ENCODE results near the gene KCNE1.
"Not testable (repeated sequence)": the region's sequence is repeated elsewhere in the genome, so short reads cannot be mapped to it uniquely, and the experiment has no call there.

The KCNE1 gene

GRCh38 chr21:34510148-34511142 is 1.6 kb downstream of the KCNE1 start:
- FAIRE-seq: no peak

GRCh38 chr21:34509151-34509550 is 2.9 kb downstream of the KCNE1 start:
- no peak for FAIRE-seq

DNA sequence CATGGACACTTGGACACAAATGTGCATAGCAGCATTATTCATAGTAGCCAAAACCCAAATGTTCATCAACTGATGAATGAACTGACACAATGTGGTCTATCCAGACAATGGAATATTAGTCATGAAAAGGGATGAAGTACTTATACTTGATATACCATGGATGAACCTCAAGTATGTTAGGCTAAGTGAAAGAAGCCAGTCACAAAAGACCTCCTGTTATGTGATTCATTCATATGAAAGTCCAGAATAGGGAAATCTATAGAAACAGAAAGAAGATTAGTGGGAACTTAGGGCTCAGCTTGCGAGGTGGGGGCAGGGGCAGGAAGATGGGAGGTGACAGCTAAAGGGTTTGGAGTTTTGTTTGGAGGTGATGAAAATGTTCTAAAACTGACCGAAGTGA is 7.4 kb downstream of the KCNE1 start:
- no peak for FAIRE-seq

DNA sequence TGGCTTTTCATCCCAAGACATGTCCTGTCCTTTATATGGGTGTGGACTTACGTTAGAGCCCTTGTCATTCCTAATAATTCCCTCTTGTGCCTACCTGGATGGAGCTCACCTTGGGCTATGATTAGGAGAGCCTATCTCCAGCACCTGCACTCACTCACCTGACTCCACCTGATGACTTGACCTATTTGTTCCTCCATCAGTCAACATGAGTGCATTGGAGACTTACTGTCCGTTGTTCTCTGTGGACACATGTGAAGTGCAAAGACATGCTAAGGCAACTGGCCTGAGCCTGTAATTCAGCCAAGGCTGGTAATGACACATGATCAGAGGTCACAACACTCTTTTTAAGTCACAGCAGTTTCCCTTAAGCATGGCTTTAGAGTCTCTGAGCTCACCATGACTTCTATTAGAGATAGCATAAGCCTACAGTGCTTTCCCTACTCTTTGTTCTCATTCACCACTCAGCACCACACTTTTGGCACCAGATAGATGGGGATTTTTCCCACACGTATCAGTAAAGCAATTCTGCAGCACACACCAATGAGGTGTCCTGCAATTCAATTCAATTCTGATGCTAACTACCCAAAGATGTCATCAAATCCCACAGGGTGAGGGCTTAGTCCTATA is 9.4 kb downstream of the KCNE1 start:
- FAIRE-seq: no peak

- FAIRE-seq: no peak
Measured at GRCh38 chr21:34501716-34502115, 10.3 kb downstream of the KCNE1 start.

DNA sequence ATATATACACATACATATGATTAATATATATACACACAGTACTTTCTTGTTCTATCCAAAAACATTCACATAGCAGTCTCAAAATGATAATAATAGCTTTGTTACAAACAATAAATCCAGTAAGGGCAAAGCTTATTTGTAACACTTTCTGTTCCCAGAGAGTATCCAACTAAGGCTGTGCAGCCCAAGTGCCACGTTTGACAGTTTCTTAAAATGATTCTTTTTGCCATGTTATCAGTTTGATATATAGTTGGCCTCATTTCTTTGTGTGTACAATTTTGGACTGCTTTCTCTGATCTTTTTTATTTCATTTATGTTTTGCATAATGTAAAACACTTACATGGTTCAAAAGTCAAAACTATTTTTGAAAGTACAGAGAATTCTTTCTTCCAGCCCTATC is 11.8 kb downstream of the KCNE1 start:
- FAIRE-seq: no peak

GRCh38 chr21:34499116-34499515 is 12.9 kb downstream of the KCNE1 start:
- no peak for FAIRE-seq

DNA sequence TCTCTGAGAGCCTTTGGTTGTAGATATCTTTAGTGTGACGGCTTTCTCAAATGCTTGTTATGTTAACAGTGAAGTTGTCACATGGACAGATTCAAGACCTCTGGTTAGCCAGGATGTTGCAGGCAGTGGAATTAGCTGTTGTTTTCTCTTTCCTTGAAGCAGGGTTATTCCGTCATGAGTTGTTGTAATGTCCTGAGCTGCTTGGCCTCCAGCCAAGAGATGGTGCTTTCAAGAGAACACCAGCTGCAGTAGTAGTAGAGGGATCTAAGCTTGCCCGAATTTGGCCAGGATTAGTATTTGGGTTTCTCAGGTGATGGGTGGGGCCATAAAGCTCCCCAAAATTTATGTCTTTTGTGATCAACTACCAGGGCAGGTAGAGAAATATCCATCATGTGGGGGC is 13.4 kb downstream of the KCNE1 start:
- no peak for FAIRE-seq

DNA sequence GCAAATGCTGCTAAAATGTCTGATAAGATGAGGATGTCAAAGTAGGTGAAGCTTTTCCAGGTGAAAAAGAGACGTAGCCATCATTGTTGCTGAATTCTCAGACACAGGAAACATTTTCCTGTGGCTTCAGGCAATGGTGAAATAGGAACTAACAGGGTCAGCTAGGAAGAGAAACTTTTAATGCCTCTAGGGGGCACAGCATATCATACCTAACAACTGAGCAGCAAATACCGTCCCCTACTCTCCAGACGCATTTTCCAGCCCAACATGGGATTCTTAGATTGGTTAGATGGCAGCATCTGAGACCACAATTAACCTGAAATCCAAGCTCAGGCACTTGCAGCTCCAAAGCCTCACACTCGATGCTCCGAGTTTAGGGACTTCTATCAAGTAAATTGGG is 28.2 kb downstream of the KCNE1 start:
- not testable (repeated sequence) for FAIRE-seq

GRCh38 chr21:34483435-34483834 is 28.6 kb downstream of the KCNE1 start:
- FAIRE-seq: not testable (repeated sequence)

GRCh38 chr21:34467333-34467732 is 44.7 kb downstream of the KCNE1 start:
- not testable (repeated sequence) for FAIRE-seq

- FAIRE-seq: not testable (repeated sequence)
Measured at GRCh38 chr21:34459426-34459825, 52.6 kb downstream of the KCNE1 start.

DNA sequence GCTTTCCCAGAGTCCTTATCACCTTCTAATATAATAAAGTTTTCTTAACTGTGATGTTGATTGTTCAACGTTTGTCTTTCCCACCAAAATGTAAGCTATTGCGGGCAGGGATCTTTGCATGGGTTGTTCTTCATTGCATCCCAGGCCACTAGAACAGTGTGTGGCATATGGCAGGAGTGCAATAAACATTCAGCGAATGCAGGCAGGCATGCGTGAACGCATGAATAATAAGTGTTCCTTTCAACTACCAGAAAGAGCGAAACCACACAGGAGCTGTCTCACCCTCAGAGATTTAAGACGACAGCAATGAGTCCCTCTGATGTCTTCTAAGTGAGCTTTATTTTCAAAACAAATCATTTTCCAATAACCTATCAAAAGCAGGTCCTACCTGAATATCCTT is 53.7 kb downstream of the KCNE1 start:
- FAIRE-seq: not testable (repeated sequence)

DNA sequence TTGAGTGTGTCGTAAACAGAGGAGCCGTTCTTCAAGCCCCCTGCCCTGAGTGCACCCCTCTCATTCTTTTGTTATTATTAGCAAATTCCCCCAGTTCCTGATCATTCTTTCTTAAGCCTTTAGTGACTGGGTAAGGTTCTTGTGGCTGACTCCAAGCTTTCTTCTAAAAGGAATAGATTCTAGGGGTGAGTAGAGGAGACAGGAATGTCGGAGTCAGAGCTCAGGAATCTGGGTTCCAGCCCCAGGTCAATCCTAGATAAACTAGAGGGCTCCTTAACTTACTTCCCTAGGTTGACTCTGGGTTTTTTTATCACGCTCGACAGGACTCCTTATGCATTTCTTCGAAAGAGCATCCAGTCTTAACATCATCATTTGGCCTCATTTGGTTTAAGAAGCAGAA is 55.8 kb downstream of the KCNE1 start:
- FAIRE-seq: not testable (repeated sequence)

GRCh38 chr21:34455628-34456027 is 56.4 kb downstream of the KCNE1 start:
- FAIRE-seq: not testable (repeated sequence)

GRCh38 chr21:34447018-34447417 is 65.0 kb downstream of the KCNE1 start:
- not testable (repeated sequence) for FAIRE-seq

DNA sequence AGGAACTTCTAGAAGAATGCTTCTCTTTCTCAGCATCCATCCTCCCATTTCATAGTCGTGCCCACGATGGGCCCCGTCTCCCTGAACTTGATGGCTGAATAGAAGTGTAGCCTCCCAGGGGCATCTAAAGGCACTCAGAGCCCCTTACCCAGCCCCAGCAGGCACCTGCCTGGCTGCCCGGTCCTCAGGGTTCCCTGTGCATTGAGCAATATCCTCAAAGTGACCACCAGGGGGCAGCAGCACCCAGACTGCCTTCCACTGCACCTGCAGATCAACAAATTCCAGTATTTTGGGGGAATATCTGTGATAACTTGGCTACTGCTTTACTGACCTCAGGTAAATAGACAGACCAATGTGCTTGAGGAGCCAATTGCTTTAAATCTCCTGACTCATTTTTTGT is 68.5 kb downstream of the KCNE1 start:
- FAIRE-seq: not testable (repeated sequence)

DNA sequence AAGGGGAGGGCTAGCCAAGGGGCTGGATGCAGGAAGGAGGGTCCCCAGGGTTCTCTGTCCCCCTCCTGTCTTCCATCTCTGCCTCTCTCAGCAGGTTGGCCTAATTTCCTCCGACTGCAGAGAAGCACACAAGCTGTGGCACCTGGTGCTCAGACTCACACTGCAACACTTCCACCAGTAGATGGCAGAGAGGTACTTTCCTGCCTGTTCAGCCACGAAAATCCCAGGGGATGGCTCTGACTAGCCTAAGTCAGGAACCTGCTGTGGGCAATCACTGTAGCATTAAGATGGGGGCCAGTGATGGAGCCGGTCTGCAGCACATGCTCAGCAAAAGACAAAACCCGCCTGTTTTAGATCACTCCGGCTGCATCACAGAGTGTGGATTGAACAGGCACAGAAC is 82.3 kb downstream of the KCNE1 start:
- FAIRE-seq: not testable (repeated sequence)

DNA sequence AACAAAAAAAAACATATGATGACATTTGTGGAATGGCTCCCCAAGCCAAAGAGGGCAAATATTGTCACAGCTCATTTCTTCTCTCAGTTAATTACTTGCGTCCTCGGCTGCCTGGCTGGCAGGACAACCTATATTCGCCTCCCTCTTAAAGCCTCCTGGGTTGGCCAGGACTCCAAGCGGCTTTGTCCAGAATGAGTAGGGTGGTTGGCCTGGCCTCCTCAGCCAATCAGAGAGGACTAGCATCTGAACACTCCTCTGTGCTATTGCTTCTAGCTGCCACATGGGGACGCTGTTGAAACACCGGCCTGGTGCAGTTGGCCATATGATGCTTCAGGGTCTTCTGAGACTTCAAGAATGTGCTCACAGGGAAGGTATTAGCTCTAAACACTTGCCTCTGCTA is 83.6 kb downstream of the KCNE1 start:
- FAIRE-seq: not testable (repeated sequence)

- not testable (repeated sequence) for FAIRE-seq
Measured at GRCh38 chr21:34427339-34427738, 84.7 kb downstream of the KCNE1 start.

DNA sequence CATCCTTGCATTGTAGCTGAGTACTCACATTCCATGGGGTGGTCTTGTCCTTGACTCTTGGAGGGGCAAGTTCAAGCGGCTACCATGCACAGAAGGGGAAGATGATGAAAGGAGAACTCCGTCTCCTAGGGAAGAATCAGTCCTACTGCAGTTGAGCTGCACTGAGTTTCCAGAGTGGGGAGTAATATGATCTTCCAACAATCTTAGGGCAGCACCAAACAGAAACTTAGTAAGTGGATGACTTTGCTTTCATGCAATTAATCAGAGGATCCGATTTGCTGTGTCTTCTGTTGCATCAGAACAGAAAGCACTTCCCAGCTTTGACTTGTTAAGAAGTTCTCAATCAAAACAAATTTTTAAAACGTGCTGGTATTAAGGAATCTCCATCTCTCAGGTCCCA is 88.2 kb downstream of the KCNE1 start, which contains the start of gene SMIM34:
Gene SMIM34, minus strand, starts transcription at position 147 of the 400 bp plus-strand sequence. Its CDS starts 112 bp downstream, at position 35.
- not testable (repeated sequence) for FAIRE-seq

- FAIRE-seq: not testable (repeated sequence)
Measured at GRCh38 chr21:34417448-34418077, 94.4 kb downstream of the KCNE1 start.

GRCh38 chr21:34407294-34407693 is 104.7 kb downstream of the KCNE1 start:
- FAIRE-seq: not testable (repeated sequence)

All from G401.6 (cell line).